ENCODE data around the gene TMEM51.

GRCh38 chr1:15151871-15152270, 1.7 kb upstream of the TMEM51 start:
- TF ChIP-seq MAFK (IDR thresholded peaks at IDR 0.05; ENCODE audit: low read depth, low read length): no peak
- no peak for TF ChIP-seq CTCF (conservative IDR thresholded peaks at IDR 0.05; ENCODE audit: low read depth, low read length)
- no peak for TF ChIP-seq POLR2A (IDR thresholded peaks at IDR 0.05; ENCODE audit: low read depth, low read length)
- TF ChIP-seq RAD21 (IDR thresholded peaks at IDR 0.05; ENCODE audit: low read length): no peak
- no peak for TF ChIP-seq USF2 (IDR thresholded peaks at IDR 0.05; ENCODE audit: low read depth, low read length)
- no peak for TF ChIP-seq MXI1 (IDR thresholded peaks at IDR 0.05; ENCODE audit: borderline replicate concordance, low read depth, low read length)
- TF ChIP-seq FOS (IDR thresholded peaks at IDR 0.05; ENCODE audit: low read depth, low read length): no peak
- TF ChIP-seq NFE2L2 (IDR thresholded peaks at IDR 0.05; ENCODE audit: low read depth, low read length): no peak
- TF ChIP-seq SMC3 (IDR thresholded peaks at IDR 0.05; ENCODE audit: low read depth, low read length): no peak

Data from IMR-90 (cell line).